ENCODE measurements around the gene ARL3. TPM values are rescaled to one million over a fixed set of nuclear protein-coding genes. Genes with fewer than 3 reads are reported as not detected.

ARL3 gene
- total RNA-seq, 2 donors from 2014 or later: 1.8 to 4.0 TPM

DNA sequence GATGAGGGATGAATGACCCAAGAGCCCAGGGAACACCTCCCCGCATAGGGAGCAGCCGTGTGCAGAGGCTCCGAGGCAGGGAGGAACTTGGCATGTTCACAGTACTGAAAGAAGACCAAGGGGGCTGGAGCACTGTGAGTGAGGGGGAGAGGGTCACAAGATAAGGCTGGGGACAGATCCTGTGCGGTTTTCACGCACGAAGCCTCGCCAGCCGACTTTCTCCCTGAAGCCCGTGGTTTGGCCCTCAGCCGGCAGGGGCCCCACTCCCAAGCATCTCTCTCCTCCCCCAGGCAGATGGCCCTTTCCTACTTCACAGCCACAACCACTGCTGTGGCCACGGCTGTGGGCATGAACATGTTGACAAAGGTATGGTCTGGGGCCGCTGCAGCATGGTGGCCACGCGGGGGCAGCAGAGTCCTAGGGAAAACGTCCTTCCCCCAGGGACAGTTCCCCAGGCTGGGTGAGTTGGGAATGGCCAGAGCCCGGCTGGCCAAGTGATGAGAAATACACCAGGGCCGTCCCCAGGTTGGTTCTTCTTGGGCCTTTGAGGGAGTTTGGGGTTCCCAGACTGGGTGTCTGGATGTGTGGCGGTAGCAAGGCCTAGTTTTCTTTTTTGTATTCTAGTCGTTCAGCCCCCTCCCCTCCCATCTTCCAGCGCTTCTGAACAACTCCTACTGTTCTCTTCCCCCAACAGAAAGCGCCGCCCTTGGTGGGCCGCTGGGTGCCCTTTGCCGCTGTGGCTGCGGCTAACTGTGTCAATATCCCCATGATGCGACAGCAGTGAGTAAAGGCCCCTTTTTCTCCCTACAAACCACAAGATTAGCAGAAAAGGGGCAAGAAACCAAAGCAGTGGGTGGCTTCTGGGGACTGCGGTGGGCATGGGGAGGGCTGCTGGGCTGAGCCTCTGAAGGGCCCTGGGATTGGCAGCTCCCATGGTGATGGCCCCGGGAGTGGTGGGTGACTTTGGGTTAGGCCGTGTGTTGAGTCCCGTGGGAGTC, 15.1 kb upstream of the ARL3 start:
- 55 to 58% methylated on average over 25 to 30 of the region's 30 CpGs for WGBS, 2 donors
- intact Hi-C loops (cut with DNase I): loop anchor here (10.0 kb wide), 1 partner anchor 175 kb away; no protein-coding TSS in a partner anchor
- TF ChIP-seq, protein P1, sequence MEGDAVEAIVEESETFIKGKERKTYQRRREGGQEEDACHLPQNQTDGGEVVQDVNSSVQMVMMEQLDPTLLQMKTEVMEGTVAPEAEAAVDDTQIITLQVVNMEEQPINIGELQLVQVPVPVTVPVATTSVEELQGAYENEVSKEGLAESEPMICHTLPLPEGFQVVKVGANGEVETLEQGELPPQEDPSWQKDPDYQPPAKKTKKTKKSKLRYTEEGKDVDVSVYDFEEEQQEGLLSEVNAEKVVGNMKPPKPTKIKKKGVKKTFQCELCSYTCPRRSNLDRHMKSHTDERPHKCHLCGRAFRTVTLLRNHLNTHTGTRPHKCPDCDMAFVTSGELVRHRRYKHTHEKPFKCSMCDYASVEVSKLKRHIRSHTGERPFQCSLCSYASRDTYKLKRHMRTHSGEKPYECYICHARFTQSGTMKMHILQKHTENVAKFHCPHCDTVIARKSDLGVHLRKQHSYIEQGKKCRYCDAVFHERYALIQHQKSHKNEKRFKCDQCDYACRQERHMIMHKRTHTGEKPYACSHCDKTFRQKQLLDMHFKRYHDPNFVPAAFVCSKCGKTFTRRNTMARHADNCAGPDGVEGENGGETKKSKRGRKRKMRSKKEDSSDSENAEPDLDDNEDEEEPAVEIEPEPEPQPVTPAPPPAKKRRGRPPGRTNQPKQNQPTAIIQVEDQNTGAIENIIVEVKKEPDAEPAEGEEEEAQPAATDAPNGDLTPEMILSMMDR (IDR thresholded peaks at IDR 0.05): peak; percentile 52 to 90 (median 85)
- TF ChIP-seq POLR2A (IDR thresholded peaks at IDR 0.05): no peak
- H3K27me3 ChIP-seq: no peaks in the 10 kb centered on the region
- H3K36me3 ChIP-seq (replicated peaks in 1 of 2; ENCODE audit: insufficient read depth in 1 of 2, low read depth in 2 of 2): peaks cover 0 to 8% of the 10 kb centered on the region in 2 donors
- H3K27ac ChIP-seq: no peak overlapping the region
- H3K9me3 ChIP-seq: no peaks in the 10 kb centered on the region
- H3K4me3 ChIP-seq: no peak overlapping the region
- H3K4me1 ChIP-seq: no peaks in the 10 kb centered on the region
- ATAC-seq (peak; percentile 95), DNase-seq (peak; percentile 83 to 87 (median 86))

DNA sequence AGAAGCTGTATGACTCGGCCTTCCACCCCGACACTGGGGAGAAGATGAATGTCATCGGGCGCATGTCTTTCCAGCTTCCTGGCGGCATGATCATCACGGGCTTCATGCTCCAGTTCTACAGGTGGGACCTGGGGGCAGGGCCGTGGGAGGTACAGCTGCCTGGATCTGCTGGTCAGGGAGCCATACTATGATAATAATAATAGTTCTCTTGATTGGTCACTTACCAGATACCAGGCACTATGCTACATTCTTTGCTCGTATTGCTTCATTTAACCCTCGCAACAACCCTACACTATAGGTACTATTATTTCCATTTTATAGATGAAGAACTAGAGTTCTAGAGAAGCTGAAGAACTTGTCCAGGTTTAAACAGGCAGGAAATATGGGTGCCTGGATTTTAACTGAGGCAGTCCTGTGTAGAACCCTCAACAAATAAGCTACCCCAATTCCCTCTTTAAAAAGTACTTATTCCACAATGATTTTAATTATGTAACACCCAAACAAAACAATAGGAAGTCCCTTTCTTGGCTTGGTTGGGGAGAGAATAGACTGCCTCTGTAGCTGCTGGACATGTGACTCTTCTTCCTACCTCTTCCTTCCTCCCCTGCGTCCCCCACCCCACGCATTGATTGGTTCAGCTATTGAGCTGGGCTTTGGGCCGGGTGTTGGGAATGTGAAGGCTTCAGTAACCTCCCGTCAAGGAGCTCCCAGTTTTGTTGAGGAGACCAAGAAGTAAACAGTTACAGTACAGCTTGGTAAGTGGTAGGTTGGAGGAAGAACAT, 13.0 kb upstream of the ARL3 start:
- Histone ChIP-seq H3K4me3 (no peak overlapping the region), H3K4me1 (no peaks in the 10 kb centered on the region), H3K27me3 (no peaks in the 10 kb centered on the region), H3K9me3 (no peaks in the 10 kb centered on the region), H3K27ac (no peak overlapping the region), H3K36me3 (replicated peaks in 1 of 2; ENCODE audit: insufficient read depth in 1 of 2, low read depth in 2 of 2) (peaks cover 0 to 3% of the 10 kb centered on the region in 2 donors)
- DNase-seq (no peak), ATAC-seq (no peak)
- TF ChIP-seq, protein P1 (IDR thresholded peaks at IDR 0.05): no peak
- TF ChIP-seq POLR2A (IDR thresholded peaks at IDR 0.05): no peak
- intact Hi-C loops (cut with DNase I): loop anchor here (10.0 kb wide), 1 partner anchor 178 kb away; no protein-coding TSS in a partner anchor
- 78 to 81% methylated on average over 9 to 13 of the region's 13 CpGs for WGBS, 2 donors

DNA sequence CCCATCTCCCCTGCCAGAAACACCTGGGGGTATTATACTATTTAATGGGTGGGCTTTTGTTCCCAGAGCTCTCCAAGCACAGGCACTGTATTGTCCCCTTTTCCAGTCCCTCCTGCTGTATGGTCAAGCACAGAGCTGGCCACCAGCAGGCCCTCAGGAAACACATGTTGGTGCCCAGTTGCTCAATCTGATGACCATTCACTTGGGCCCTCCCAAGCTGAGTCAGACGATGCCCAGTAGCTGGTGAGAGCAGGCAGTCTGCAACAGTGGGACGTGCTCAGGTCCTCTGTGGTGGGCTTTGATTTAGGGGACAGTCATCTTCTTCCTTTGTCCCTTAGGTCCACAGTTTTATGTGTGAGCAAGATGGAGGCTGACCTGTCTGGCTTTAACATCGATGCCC, 12.1 kb upstream of the ARL3 start:
- TF ChIP-seq POLR2A (IDR thresholded peaks at IDR 0.05): no peak
- TF ChIP-seq, protein P1 (IDR thresholded peaks at IDR 0.05): no peak
- ATAC-seq (no peak), DNase-seq (no peak)
- Histone ChIP-seq H3K4me3 (no peak overlapping the region), H3K9me3 (no peaks in the 10 kb centered on the region), H3K27me3 (no peaks in the 10 kb centered on the region), H3K36me3 (replicated peaks in 1 of 2; ENCODE audit: insufficient read depth in 1 of 2, low read depth in 2 of 2) (peaks cover 0 to 3% of the 10 kb centered on the region in 2 donors), H3K4me1 (no peaks in the 10 kb centered on the region), H3K27ac (no peak overlapping the region)
- intact Hi-C loops (cut with DNase I): loop anchor here (10.0 kb wide), 1 partner anchor 179 kb away; no protein-coding TSS in a partner anchor
- WGBS, 2 donors: 75 to 81% methylated on average over 3 of the region's 3 CpGs

DNA sequence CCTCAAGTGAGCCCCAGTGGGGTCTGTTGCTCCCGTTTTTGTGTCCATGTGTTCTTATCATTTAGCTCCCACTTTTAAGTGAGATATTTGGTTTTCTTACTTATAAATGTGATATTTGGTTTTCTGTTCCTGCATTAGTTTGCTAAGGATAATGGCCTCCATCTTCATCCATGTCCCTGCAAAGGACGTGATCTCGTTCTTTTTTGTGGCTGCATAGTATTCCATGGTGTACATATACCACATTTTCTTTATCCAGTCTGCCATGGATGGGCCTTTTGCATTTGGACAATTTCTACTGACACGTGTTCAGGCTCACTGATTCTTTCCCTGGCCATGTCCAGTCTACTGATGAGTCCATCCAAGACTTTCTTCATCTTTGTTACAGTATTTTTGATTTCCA, 9.8 kb upstream of the ARL3 start:
- WGBS, 2 donors: 97% methylated on average over 4 of the region's 4 CpGs

More for the DNA sequence above, 9.8 kb upstream of the ARL3 start:
- Histone ChIP-seq H3K9me3 (no peaks in the 10 kb centered on the region), H3K27ac (no peak overlapping the region), H3K36me3 (replicated peaks in 1 of 2; ENCODE audit: insufficient read depth in 1 of 2, low read depth in 2 of 2) (peaks cover 0 to 3% of the 10 kb centered on the region in 2 donors), H3K27me3 (no peaks in the 10 kb centered on the region), H3K4me1 (no peaks in the 10 kb centered on the region), H3K4me3 (no peak overlapping the region)
- ATAC-seq (no peak), DNase-seq (no peak)
- intact Hi-C loops (cut with DNase I): loop anchor here (10.0 kb wide), 1 partner anchor 181 kb away; no protein-coding TSS in a partner anchor
- no peak for TF ChIP-seq POLR2A (IDR thresholded peaks at IDR 0.05)
- TF ChIP-seq, protein P1 (IDR thresholded peaks at IDR 0.05): no peak

Data from body of pancreas (tissue), 4 donors.